Panc1 (cell line): ENCODE results near the gene HOXA11. TPM values are rescaled to one million over a fixed set of nuclear protein-coding genes. Genes with fewer than 3 reads are reported as not detected.

ENCODE experiments used
- ATAC-seq: fragments of 200-7000 bp; cut with Tn5 transposase; 2 replicates; pipeline ENCODE4 v1.9.1; 2020; ENCODE audit warnings: mild to moderate bottlenecking, moderate library complexity
- BruUV-seq: library from RNA; stranded (reverse); fragments of 400-500 nt; replicated peaks from 2 replicates; lab custom pipeline; 2021; lab: Mats Ljungman, UMichigan
- CTCF ChIA-PET: fragments of 300-600 bp; sonication (Branson Sonifier 250); formaldehyde crosslinking; loops from one replicate; lab custom pipeline; 2022; ENCODE audit warnings: antibody characterized with exemption; lab: Charles Lee
- POLR2A ChIA-PET: fragments of 300-600 bp; sonication (Branson Sonifier 250); formaldehyde crosslinking; loops from one replicate; lab custom pipeline; 2022; ENCODE audit warnings: antibody characterized with exemption; lab: Charles Lee
- DNase-seq: peaks from one replicate; pipeline ENCODE4 v3.0.0-alpha.2; 2010; ENCODE audit warnings: low read depth, low spot score
- H3K27ac ChIP-seq: 2 replicates; pipeline ENCODE4 v1.5.1; 2011; ENCODE audit warnings: mild to moderate bottlenecking, low read length, inconsistent platforms
- H3K27me3 ChIP-seq: fragments of 200-500 bp; sonication (Bioruptor generic); 2 replicates; pipeline ENCODE4 v1.6.0; 2014; ENCODE audit warnings: low read length, inconsistent platforms; ENCODE audit not compliant: control insufficient read depth, insufficient read depth
- H3K36me3 ChIP-seq: fragments of 200-500 bp; sonication (Bioruptor generic); 2 replicates; pipeline ENCODE4 v1.5.1; 2014; ENCODE audit warnings: inconsistent platforms, mild to moderate bottlenecking, low read length, moderate library complexity; ENCODE audit not compliant: control insufficient read depth, insufficient read depth
- H3K4me1 ChIP-seq: 2 replicates; pipeline ENCODE4 v1.5.1; 2011; ENCODE audit warnings: inconsistent platforms, mild to moderate bottlenecking, low read length, moderate library complexity; ENCODE audit not compliant: control insufficient read depth, insufficient read depth
- H3K4me3 ChIP-seq, 2 experiments: 2 replicates each; pipeline ENCODE4 v1.5.1; 2011 to 2012; ENCODE audit warnings: low read depth in 2 of 2, low read length in 2 of 2, mild to moderate bottlenecking in 2 of 2, inconsistent platforms in 1 of 2, moderate library complexity in 1 of 2
- H3K9me3 ChIP-seq: fragments of 200-500 bp; sonication (Bioruptor generic); 2 replicates; pipeline ENCODE4 v1.5.1; 2014; ENCODE audit warnings: low read depth, mild to moderate bottlenecking, inconsistent platforms, low read length, moderate library complexity; ENCODE audit not compliant: control insufficient read depth, insufficient read depth
- POLR2AphosphoS5 ChIP-seq: IDR thresholded peaks from 2 replicates; pipeline ENCODE4 v1.6.1; 2012; ENCODE audit warnings: mild to moderate bottlenecking, low read depth, low read length, moderate library complexity
- REST ChIP-seq, 2 experiments: IDR thresholded peaks; 2 replicates each; pipeline ENCODE4 v1.6.1; 2011 to 2012; ENCODE audit warnings: low read depth in 2 of 2, control low read depth in 1 of 2, low read length in 1 of 2, mild to moderate bottlenecking in 1 of 2, moderate library complexity in 1 of 2; ENCODE audit not compliant: insufficient read depth in 1 of 2
- SIN3A ChIP-seq: IDR thresholded peaks from 2 replicates; pipeline ENCODE4 v1.6.1; 2012; ENCODE audit warnings: low read depth, mild to moderate bottlenecking, low read length, moderate library complexity, borderline replicate concordance; ENCODE audit not compliant: insufficient read depth
- TCF7L2 ChIP-seq: IDR thresholded peaks from 2 replicates; pipeline ENCODE4 v1.6.1; 2011; ENCODE audit warnings: mild to moderate bottlenecking, low read depth, low read length, inconsistent platforms
- in situ Hi-C: cut with HindIII; loops from 2 replicates; pipeline ENCODE4 v1.10.0; 2016; ENCODE audit warnings: low sequenced_read_pairs, low pct_unique_long_range_greater_than_20kb
- intact Hi-C: fragments of 100-400 bp; cut with micrococcal nuclease; formaldehyde crosslinking; loops from one replicate; pipeline ENCODE4 v1.10.0; 2022; ENCODE audit not compliant: unreplicated experiment
- total RNA-seq: library from RNA; stranded (reverse); gene quantifications from one replicate; pipeline ENCODE4 v1.2.1, GENCODE V29; 2021; ENCODE audit not compliant: unreplicated experiment
- TF ChIP-seq, protein P1 (sequence below): fragments of 450-650 bp; IDR thresholded peaks from 2 replicates; pipeline ENCODE4 v1.5.1; 2017; ENCODE audit warnings: mild to moderate bottlenecking

Gene HOXA11
- total RNA-seq, 1 experiment from 2014 or later: 0.57 TPM

DNA sequence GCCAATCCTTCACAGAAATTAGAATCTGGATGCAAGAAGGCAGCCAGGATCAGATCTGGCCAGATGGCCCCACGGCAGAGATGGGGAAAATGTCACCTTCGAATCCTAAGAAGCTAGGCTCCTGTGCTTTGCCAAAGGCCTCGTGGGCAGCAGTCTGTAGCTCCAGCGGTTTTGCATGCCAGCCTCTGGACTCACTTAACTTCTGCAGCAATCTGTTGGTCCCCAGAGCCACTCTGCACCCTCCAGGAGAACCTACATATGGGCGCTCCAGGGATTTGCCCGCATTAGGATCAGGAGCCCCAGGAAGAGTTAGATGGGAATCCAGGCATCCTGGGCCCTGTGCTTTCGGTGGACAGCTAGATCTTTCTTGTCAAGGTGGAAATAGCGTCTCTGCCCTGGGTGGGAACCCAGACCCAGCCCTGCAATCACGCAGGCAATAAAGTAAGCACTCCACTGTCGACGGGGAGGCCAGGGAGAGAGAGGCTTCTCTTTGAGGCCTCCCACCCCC lies 25.0 kb upstream of the HOXA11 start:
- POLR2A ChIA-PET: no interaction called here
- Histone ChIP-seq H3K4me3 (peak overlapping the region in 1 of 2 experiments; percentile 65; a peak in 1 of 4 replicates), H3K9me3 (no peaks in the 10 kb centered on the region), H3K27me3 (no peaks in the 10 kb centered on the region; the same call in 1 of the 2 replicates), H3K36me3 (no peaks in the 10 kb centered on the region), H3K27ac (no peak overlapping the region), H3K4me1 (peaks cover 6% of the 10 kb centered on the region)
- BruUV-seq: no TSS peak
- CTCF ChIA-PET: interaction anchor here (0.6 to 1.3 kb wide), 4 partner anchors 11 to 502 kb away, joined by 3 to 7 read pairs (median 4); no protein-coding TSS in a partner anchor
- intact Hi-C loops (no loop called here), in situ Hi-C loops (no loop called here)
- DNase-seq (no peak), ATAC-seq (peak; percentile 62)
- no peak for TF ChIP-seq SIN3A
- TF ChIP-seq, protein P1, sequence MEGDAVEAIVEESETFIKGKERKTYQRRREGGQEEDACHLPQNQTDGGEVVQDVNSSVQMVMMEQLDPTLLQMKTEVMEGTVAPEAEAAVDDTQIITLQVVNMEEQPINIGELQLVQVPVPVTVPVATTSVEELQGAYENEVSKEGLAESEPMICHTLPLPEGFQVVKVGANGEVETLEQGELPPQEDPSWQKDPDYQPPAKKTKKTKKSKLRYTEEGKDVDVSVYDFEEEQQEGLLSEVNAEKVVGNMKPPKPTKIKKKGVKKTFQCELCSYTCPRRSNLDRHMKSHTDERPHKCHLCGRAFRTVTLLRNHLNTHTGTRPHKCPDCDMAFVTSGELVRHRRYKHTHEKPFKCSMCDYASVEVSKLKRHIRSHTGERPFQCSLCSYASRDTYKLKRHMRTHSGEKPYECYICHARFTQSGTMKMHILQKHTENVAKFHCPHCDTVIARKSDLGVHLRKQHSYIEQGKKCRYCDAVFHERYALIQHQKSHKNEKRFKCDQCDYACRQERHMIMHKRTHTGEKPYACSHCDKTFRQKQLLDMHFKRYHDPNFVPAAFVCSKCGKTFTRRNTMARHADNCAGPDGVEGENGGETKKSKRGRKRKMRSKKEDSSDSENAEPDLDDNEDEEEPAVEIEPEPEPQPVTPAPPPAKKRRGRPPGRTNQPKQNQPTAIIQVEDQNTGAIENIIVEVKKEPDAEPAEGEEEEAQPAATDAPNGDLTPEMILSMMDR: no peak
- no peak for TF ChIP-seq TCF7L2
- TF ChIP-seq POLR2AphosphoS5: no peak
- no peak for TF ChIP-seq REST (IDR thresholded peaks at IDR 0.05; ENCODE audit: insufficient read depth in 1 of 2, low read depth in 2 of 2, low read length in 1 of 2)

DNA sequence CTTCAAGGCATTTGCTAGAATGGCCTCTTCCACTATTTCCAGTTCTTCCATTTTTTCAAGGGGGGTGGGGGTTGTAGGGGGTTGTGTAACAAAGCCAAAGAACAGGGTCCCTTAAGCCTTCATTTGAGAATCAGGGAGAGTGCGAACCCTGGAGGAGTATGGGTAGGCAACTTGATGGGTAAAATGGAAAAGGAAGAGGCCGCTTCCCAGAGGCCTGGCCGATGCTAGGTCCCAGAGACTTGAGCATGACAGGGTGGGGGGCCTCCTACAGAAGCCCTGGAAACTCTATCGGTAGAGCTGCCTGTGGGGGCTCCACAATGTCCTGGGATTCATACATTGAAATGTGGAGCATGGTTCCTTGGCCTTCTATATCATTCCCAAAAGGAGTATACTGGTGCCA lies 24.0 kb upstream of the HOXA11 start:
- H3K4me1 ChIP-seq: peaks cover 6% of the 10 kb centered on the region
- ATAC-seq: no peak
- H3K27ac ChIP-seq: no peak overlapping the region
- intact Hi-C loops (no loop called here), in situ Hi-C loops (no loop called here)
- ChIA-PET POLR2A (no interaction called here), CTCF (interaction anchor here (0.6 to 1.4 kb wide), 2 partner anchors 397 to 883 kb away, joined by 4 read pairs; no protein-coding TSS in a partner anchor)
- H3K27me3 ChIP-seq: no peaks in the 10 kb centered on the region; the same call in 1 of the 2 replicates
- no TSS peak for BruUV-seq
- DNase-seq: no peak
- H3K36me3 ChIP-seq: no peaks in the 10 kb centered on the region
- H3K9me3 ChIP-seq: no peaks in the 10 kb centered on the region
- H3K4me3 ChIP-seq: no peak overlapping the region
- TF ChIP-seq REST (IDR thresholded peaks at IDR 0.05; ENCODE audit: insufficient read depth in 1 of 2, low read depth in 2 of 2, low read length in 1 of 2) (no peak), SIN3A (no peak), TCF7L2 (no peak), POLR2AphosphoS5 (no peak)
- TF ChIP-seq, protein P1: no peak
